Measurements from ENCODE around the gene MYRF. TPM values are rescaled to one million over a fixed set of nuclear protein-coding genes. Genes with fewer than 3 reads are reported as not detected.

Gene MYRF
- total and polyA plus RNA-seq, 2 donors (not counting 1 experiment from before 2014, with no cell fraction given), result 0.27 to 0.34 TPM

- intact Hi-C loops (cut with micrococcal nuclease), result no loop called here
- H3K4me3 ChIP-seq (ENCODE audit: control extremely low read depth in 1 of 5, extremely low read depth in 1 of 5, insufficient read depth in 1 of 5, low read depth in 2 of 5, low read length in 4 of 5), result no peak overlapping the region
- WGBS (ENCODE audit: insufficient coverage), result 86% methylated on average over 12 of the region's 15 CpGs
- H4K20me1 ChIP-seq (ENCODE audit: control insufficient read depth, insufficient read depth, low read length, poor library complexity, severe bottlenecking), result no peaks in the 10 kb centered on the region
- H3K79me2 ChIP-seq (ENCODE audit: control insufficient read depth, insufficient read depth, low read length), result no peaks in the 10 kb centered on the region
- no peak overlapping the region for H3K9ac ChIP-seq (ENCODE audit: low read length)
- POLR2A ChIA-PET, result no interaction called here
- DNase-seq (no peak), ATAC-seq (ENCODE audit: low read depth) (no peak)
- Mint-ChIP-seq H3K9me3 (ENCODE audit: insufficient read depth) (no peaks in the 10 kb centered on the region), H3K27me3 (peaks cover 4% of the 10 kb centered on the region), H3K4me3 (no peak overlapping the region), H3K27ac (no peak overlapping the region), H3K4me1 (peaks cover 3% of the 10 kb centered on the region)
- CTCF ChIA-PET, result no interaction called here
- no peaks in the 10 kb centered on the region for H3K9me3 ChIP-seq (ENCODE audit: control extremely low read depth in 1 of 3, control insufficient read depth in 2 of 3, insufficient read depth in 1 of 3, low read length in 2 of 3)
- H3K27ac ChIP-seq (ENCODE audit: low read length in 2 of 2), result no peak overlapping the region
- no peak for TF ChIP-seq EZH2 (IDR thresholded peaks at IDR 0.05; ENCODE audit: borderline replicate concordance, insufficient read depth, low read depth, low read length, poor library complexity, severe bottlenecking)
- TF ChIP-seq CTCF (IDR thresholded peaks at IDR 0.05), result no peak
- no peaks in the 10 kb centered on the region for H3K27me3 ChIP-seq (replicated peaks in 1 of 4; ENCODE audit: control extremely low read depth in 1 of 4, control insufficient read depth in 3 of 4, insufficient read depth in 4 of 4, low read length in 3 of 4)
- H2AFZ ChIP-seq (ENCODE audit: insufficient read depth, low read depth, low read length, poor library complexity, severe bottlenecking), result no peak overlapping the region
- no peak overlapping the region for H3K4me2 ChIP-seq (replicated peaks; ENCODE audit: low read depth, low read length, poor library complexity, severe bottlenecking)
- peaks cover 0 to 4% of the 10 kb centered on the region in 2 donors for H3K4me1 ChIP-seq (ENCODE audit: control insufficient read depth in 2 of 2, insufficient read depth in 2 of 2, low read length in 2 of 2)
- H3K36me3 ChIP-seq (replicated peaks in 1 of 2; ENCODE audit: control extremely low read depth in 1 of 2, control insufficient read depth in 1 of 2, extremely low read depth in 1 of 2, insufficient read depth in 2 of 2, low read length in 1 of 2), result no peaks in the 10 kb centered on the region
These were observed 18.9 kb downstream of the MYRF start for GRCh38 chr11:61771195-61771894.

GRCh38 chr11:61771985-61772455 lies 19.6 kb downstream of the MYRF start:
- Histone ChIP-seq H3K79me2 (ENCODE audit: control insufficient read depth, insufficient read depth, low read length) (no peaks in the 10 kb centered on the region), H3K27ac (ENCODE audit: low read length in 2 of 2) (no peak overlapping the region), H3K27me3 (replicated peaks in 1 of 4; ENCODE audit: control extremely low read depth in 1 of 4, control insufficient read depth in 3 of 4, insufficient read depth in 4 of 4, low read length in 3 of 4) (no peaks in the 10 kb centered on the region), H4K20me1 (ENCODE audit: control insufficient read depth, insufficient read depth, low read length, poor library complexity, severe bottlenecking) (no peaks in the 10 kb centered on the region), H3K4me2 (replicated peaks; ENCODE audit: low read depth, low read length, poor library complexity, severe bottlenecking) (no peak overlapping the region), H3K9me3 (ENCODE audit: control extremely low read depth in 1 of 3, control insufficient read depth in 2 of 3, insufficient read depth in 1 of 3, low read length in 2 of 3) (no peaks in the 10 kb centered on the region), H2AFZ (ENCODE audit: insufficient read depth, low read depth, low read length, poor library complexity, severe bottlenecking) (no peak overlapping the region), H3K4me1 (ENCODE audit: control insufficient read depth in 2 of 2, insufficient read depth in 2 of 2, low read length in 2 of 2) (peaks cover 3 to 7% of the 10 kb centered on the region in 2 donors), H3K4me3 (ENCODE audit: control extremely low read depth in 1 of 5, extremely low read depth in 1 of 5, insufficient read depth in 1 of 5, low read depth in 2 of 5, low read length in 4 of 5) (no peak overlapping the region), H3K36me3 (replicated peaks in 1 of 2; ENCODE audit: control extremely low read depth in 1 of 2, control insufficient read depth in 1 of 2, extremely low read depth in 1 of 2, insufficient read depth in 2 of 2, low read length in 1 of 2) (no peaks in the 10 kb centered on the region), H3K9ac (ENCODE audit: low read length) (no peak overlapping the region)
- no peak overlapping the region for H3K27ac Mint-ChIP-seq
- intact Hi-C loops (cut with micrococcal nuclease), result no loop called here
- no peak overlapping the region for H3K4me3 Mint-ChIP-seq
- 93% methylated on average over 2 of the region's 7 CpGs for WGBS (ENCODE audit: insufficient coverage)
- no peak for TF ChIP-seq CTCF (IDR thresholded peaks at IDR 0.05)
- no peak for TF ChIP-seq EZH2 (IDR thresholded peaks at IDR 0.05; ENCODE audit: borderline replicate concordance, insufficient read depth, low read depth, low read length, poor library complexity, severe bottlenecking)
- no peaks in the 10 kb centered on the region for H3K9me3 Mint-ChIP-seq (ENCODE audit: insufficient read depth)
- ChIA-PET CTCF (no interaction called here), POLR2A (no interaction called here)
- ATAC-seq (ENCODE audit: low read depth), result no peak
- no peak for DNase-seq
- H3K27me3 Mint-ChIP-seq, result peaks cover 6% of the 10 kb centered on the region
- peaks cover 9% of the 10 kb centered on the region for H3K4me1 Mint-ChIP-seq

All from B cell (primary cell).